ENCODE results near the gene ACAD11.
"Not testable (repeated sequence)": the region's sequence is repeated elsewhere in the genome, so short reads cannot be mapped to it uniquely, and the experiment has no call there.

Gene ACAD11

DNA sequence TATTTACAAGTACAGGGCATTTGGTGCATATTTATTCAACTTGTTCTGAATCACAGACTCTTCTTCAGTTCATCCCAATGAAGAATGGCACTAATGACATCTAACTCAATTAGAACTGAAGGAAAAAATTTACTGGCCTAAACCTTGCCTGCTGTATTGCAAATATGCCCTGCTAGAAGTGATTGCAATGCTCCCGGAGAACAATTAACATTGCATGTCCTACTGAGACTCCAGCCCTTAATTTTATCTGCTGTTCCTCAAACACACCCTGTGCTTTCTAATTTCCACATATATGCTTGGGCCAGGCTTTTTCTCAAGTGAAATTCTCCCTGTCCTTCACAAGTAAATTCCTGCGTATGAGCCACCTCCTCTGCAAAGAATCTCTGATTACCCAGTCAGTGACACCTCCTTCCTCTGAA, 54.2 kb downstream of the ACAD11 start:
- no peak for DNase-seq (ENCODE audit: low read depth in 2 of 2)

DNA sequence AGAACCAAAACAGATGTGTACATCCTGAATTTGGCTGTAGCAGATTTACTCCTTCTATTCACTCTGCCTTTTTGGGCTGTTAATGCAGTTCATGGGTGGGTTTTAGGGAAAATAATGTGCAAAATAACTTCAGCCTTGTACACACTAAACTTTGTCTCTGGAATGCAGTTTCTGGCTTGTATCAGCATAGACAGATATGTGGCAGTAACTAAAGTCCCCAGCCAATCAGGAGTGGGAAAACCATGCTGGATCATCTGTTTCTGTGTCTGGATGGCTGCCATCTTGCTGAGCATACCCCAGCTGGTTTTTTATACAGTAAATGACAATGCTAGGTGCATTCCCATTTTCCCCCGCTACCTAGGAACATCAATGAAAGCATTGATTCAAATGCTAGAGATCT, 59.0 kb downstream of the ACAD11 start:
- not testable (repeated sequence) for DNase-seq (ENCODE audit: low read depth in 2 of 2)

DNA sequence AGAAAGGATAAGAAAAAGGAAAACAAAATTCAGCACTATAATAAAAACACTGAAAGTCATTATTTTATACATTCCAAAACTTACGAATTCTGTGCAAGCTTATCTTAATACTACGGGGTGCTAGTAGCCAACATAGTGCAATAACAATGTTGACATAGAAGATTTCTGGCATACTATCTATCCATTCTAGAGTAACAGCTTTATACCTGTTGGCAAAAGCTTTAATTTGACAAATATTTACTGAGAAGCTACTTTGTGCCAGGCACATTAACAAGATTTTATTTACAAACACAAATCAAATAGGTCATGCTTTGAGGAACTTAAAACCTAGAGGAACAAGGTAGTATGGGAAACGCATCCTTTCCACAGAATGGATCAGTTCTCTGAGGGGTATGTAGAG, 61.4 kb downstream of the ACAD11 start:
- DNase-seq (ENCODE audit: low read depth in 2 of 2): no peak

DNA sequence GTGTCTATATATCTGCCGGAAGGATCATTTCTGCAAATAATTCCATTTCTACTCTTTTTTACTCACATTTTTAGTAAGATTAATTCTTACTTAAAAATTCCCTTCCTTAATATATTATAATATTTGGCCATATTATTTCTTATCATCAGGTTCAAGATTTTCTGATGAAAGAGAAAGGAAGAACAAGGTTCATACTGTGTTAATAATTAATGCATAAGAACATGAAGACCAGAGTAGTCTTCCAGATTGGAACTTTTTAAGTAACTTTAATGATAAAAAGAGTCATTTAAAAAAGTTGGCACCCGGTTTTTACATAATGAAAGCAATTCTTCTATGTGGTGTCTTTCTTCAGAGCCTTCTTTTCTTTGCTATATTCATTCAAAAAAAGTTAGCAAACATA, 61.9 kb downstream of the ACAD11 start:
- DNase-seq (ENCODE audit: low read depth in 2 of 2): no peak

DNA sequence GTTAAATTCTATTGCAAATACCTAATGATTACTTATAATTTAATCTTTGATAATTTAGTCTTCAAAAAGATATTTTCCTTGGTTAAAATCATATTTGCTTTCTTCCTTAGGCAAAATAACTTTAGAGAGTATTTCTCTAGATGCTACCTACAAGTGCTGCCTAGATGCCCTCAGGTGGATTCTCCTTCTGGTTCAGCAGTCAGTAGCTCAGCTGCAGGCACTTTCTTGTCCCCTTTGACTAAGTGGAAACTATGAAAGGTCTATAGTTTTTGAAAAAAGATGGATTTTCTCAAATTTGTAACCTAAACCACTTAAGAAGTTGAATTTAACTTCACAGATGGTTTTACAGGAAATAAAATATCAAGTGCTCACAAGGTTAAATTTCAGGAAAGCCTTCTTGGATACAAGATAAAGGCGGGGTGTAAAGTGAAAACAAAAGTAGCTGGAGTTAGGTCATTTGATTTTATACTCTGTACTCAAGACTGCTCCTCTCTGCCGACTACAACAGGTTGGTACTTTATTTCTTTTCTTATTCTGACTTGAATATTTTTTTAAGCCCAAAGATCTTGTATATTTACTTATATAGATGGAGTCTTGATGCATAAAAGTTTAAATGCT, 62.7 kb downstream of the ACAD11 start, which contains the start of gene ACKR4:
TSS of gene ACKR4 (plus strand) at position 455 of the 618 bp plus-strand sequence. CDS start 3,128 bp downstream, outside the sequence.
- no peak for DNase-seq (ENCODE audit: low read depth in 2 of 2)

DNA sequence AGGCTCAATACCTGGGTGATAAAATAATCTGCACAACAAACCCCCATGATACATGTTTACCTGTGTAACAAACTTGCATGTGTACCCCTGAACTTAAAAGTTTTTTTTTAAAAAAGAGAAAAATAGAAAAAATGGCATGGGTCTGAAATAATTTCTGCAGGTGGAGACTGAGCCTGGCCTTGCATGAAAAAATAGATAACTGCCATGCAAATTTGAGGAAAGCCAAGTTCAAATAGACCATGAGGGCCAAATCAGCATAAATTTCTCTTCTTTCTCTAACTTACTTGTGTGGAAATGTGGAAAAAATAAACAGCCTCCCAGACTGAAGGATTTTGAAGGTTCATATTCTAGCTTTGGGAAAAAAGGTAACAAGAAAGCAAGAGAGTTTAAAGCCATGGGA, 63.3 kb downstream of the ACAD11 start:
- no peak for DNase-seq (ENCODE audit: low read depth in 2 of 2)

DNA sequence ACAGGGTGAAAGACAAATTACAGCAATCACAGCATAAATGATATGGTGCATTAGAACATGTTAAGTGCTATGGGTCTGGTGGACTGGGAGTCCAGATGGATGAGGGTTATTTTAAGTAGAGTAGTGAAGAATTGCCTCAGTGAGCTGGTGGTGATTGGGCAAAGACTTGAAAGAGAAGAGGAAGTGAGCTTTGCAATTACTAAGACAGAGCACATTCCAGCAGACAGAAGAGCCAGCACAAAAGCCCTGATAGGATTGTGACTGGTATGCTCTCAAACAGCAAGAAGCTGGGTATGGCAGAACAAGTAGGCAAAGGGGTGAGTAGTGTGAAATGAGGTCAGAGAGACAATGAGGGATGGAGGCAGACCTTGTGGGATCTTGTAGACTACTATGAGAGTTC, 64.6 kb downstream of the ACAD11 start:
- DNase-seq (ENCODE audit: low read depth in 2 of 2): no peak

DNA sequence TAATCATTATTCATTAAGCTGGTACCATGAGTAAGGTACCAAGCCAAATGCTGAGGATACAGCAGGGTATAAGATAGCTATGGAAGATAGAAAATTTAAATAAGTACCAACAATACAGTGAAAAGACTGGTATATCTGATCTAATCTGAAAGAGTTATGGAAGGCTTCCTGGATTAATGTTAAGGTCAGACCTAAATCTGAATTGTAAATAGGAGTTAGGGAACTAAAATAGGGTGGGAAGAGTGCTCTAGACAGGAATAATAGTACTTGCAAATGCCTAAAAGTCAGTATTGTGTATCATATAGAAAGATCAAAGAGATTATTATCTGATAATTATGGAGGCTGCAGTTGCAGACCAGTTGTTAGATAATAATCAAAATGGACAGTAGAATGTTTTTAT, 65.1 kb downstream of the ACAD11 start:
- no peak for DNase-seq (ENCODE audit: low read depth in 2 of 2)

DNA sequence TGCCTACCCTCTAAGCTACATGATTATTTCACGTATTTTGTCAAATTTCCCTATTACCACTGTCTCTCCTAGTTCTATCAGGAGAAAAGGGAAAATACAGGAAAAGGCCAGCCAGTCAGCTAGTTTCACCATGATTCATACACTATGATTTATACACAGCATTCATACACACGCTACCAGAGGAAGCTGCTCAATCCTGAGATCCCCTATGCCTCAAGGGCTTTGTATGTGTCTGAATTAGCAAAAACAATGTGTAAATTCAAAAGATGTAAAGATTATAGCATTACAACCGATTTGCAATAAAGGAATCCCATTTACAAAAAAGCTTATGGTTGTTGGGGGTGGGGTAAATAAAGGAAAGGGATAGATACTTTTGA, 65.7 kb downstream of the ACAD11 start:
- no peak for DNase-seq (ENCODE audit: low read depth in 2 of 2)

DNA sequence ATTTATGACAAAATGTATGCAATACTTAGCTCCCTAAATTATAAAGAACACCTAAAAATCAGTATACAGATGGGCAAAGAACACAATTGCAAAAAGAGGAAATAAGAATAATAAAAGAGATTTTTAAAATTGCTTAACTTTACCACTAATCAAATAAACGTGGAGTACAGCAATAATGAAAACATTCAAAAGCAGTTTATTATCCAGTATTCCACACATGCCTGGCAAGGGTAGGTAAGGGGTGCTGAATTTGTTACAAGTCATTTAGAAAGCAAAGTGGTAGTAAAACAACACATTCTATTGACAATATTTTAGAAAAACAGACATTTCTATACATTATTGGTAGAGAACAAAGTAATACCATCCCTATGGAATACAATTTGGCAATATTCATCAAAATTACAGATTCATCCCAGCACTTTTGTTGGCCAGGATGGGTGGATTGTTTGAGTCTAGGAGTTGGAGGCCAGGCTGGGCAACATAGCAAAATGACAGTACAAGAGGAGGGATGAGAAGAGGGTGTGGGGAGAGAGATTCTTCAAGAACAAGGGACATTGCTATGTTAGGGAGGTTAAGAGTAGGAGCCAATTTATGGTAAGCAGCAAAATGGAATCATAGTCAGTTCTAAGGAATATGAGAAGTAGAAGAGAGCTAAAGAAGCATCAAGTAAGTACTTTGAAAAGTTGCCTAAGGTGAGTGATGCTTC, 66.2 kb downstream of the ACAD11 start:
- no peak for DNase-seq (ENCODE audit: low read depth in 2 of 2)

DNA sequence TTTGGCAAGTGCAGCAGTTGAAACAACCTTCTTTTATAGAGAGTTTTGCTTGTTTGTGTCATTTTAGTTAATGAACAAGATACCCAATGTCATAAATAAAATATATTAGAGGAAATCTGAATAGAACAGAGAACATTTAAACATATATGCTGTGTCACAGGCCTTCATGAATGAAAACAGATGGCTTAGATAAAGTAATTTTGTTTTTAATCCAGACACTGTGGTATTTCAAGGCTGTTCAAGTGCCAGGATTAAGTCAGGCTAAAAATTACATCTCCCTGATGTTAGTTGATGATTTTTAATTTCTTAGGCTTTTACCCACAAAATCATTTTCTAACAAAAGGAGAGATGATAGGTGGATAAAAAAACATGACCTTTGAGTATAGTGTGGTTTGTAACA, 67.4 kb downstream of the ACAD11 start:
- no peak for DNase-seq (ENCODE audit: low read depth in 2 of 2)

DNA sequence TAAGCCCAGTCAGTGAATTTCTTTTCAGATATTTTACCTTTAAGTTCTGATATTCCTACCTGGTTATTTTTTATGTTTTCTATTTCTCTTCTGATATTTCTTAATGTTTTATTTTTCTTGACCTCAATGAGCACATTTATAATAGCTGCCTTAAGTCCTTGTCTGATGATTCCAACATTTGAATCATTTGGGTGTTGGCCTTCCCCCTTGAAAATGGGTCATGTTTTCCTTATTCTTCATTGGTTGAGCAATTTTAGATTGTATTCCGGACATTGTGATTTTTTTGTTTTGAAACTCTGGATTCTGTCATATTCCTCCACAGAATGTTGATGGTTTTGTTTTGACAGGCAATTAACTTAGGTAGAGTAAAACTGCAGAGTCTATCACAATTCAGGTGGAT, 72.2 kb downstream of the ACAD11 start:
- no peak for DNase-seq (ENCODE audit: low read depth in 2 of 2)

DNA sequence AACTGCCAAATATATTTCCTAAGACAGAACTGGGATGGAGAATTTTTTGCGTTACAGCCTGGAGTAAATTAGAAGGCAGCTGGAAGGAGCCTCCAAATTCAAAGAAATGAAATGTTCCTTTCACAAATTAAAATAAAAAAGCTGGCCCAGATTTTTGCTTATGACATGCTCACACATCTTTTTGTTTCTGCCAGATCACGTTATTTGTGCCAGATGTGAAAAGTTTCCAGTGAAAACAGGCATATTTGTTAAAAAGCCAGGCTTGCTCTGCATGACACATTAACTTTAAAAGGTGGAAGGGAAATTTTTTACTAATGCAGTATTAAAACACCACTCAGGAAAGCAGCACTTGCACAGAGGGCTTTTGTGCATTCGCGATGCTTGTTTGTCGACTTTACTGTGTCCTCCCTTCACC, 85.8 kb downstream of the ACAD11 start:
- DNase-seq (ENCODE audit: low read depth in 2 of 2): no peak

DNA sequence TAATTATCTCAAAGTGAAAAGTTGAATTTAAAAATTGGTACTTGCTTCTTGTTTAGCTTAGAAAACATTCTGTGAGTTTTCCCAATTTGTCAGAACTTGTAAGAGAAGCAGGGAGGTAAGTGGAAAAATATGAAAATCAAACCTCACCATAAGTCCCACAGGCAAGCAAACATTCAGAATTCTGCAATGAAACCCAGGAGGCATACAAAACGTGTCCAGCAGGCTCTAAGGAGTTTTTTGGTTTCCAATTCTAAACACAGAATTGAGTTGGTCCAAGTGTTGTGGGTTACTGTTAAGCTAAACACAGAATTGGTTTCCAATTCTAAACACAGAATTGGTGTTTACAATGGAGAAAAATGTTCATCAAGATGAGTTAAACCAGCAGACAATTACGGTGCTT, 89.6 kb downstream of the ACAD11 start:
- DNase-seq (ENCODE audit: low read depth in 2 of 2): no peak

DNA sequence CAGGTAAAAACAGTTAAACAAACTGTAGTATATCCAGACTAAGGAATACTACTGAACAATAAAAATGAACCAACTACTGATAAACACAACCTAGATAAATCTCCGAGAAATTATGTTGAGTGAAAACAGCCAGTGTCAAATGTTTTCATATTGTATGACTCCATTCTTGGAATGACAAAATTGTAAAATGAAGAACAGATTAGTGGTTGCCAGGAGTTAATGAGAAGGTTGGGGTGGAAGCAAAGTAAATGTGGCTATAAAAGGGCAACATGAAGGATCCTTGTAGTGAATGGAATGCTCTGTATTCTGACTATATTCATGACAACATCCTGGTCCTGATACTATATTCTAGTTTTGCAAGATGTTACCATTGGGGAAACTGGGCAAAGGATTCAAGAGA, 90.0 kb downstream of the ACAD11 start:
- no peak for DNase-seq (ENCODE audit: low read depth in 2 of 2)

DNA sequence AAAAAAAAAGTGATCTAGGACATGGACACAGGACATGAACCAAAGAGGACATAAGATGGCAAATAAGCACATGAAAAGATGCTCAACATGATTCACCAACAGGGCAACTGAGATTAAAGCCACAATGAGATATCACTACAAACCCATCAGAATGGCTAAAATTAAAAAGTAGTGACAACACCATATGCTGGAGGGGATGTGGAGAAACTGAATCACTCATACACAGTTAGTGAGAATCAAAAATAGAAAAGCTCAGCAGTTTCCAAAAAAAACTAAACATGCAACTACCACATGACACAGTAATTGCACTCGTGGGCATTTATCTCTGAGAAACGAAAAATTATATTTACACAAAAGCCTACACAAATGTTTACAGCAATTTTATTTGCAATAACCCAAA, 90.5 kb downstream of the ACAD11 start:
- DNase-seq (ENCODE audit: low read depth in 2 of 2): no peak

DNA sequence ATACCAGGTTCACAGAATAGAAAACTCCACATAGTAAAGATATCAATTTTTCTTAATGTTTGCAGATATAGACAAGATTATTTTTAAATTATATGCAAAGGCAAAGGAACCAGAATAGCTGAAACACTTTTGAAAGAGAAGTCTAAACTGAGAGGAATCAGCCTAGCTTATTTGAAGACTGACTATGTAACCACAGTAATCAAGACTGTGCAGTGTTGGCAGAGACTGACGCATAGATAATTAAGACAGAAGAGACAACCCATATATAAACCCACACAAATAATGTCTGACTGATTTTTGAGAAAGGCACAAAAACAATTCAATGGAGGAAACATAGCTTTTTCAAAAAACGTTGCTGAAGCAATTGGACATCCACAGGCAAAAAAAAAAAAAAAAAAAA, 91.2 kb downstream of the ACAD11 start:
- no peak for DNase-seq (ENCODE audit: low read depth in 2 of 2)

DNA sequence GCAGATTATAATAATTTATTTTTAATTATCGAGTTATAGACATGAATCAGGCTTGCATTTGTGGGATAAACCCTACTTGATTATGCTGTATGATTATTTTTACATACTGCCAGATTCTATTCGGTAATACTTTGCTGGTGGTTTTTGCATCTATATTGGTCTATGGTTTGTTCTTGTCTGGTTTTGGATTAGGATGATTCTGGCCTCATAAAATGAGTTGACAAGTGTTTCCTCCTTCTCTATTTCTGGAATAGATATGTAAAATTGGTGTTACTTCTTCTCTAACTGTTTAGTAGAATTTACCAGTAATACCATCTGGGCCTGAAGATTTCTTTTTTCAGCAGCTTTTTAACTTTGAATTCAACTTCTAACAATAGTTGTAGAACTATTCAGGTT, 95.5 kb downstream of the ACAD11 start:
- DNase-seq (ENCODE audit: low read depth in 2 of 2): no peak

DNA sequence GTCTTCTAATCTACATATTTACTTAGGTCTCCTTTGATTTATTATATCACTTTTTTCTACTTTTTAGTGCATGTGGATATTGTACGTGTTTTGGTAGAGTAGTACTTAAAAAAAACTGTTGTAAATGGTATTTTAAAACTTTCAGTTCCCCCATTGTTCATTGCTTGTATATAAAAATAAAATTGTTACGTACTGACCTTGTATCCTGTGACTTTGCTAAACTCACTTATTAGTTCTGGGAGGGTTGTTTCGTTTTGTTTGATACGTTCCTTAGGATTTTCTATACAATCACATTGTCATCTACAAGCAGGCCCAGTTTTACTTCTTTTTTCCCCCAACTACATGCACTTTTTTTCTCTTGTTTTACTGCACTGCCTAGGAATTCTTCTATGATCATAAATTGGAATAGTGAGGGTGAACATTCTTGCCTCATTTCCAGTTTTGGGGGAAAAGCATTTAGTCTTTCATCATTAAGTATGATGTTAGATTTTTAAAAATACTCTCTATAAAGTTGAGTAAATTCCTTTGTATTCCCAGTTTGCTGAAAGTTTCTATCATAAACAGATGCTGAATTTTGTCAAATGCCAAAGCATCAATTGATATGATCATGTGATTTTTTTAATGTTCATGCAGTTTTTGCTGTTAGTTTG, 96.1 kb downstream of the ACAD11 start:
- no peak for DNase-seq (ENCODE audit: low read depth in 2 of 2)

DNA sequence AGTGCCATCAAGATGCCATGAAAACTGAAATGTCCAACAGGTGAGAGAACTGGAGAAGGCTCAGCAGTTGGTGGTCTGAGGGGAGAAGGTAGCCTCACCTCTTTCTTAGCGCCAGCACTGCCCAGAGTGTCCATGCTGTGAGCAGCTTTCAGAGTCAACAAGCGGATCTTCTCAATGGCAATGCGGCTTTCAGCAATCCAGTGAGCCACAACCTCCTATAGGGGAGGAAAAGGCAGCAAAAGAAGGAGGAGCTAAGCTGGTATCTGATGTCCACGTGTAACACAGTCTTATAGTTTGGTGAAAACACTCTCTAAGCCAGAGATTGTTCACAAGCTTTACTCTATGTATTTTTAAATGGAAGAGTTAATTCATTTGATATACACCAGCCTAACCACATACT, 98.6 kb downstream of the ACAD11 start:
- no peak for DNase-seq (ENCODE audit: low read depth in 2 of 2)

DNA sequence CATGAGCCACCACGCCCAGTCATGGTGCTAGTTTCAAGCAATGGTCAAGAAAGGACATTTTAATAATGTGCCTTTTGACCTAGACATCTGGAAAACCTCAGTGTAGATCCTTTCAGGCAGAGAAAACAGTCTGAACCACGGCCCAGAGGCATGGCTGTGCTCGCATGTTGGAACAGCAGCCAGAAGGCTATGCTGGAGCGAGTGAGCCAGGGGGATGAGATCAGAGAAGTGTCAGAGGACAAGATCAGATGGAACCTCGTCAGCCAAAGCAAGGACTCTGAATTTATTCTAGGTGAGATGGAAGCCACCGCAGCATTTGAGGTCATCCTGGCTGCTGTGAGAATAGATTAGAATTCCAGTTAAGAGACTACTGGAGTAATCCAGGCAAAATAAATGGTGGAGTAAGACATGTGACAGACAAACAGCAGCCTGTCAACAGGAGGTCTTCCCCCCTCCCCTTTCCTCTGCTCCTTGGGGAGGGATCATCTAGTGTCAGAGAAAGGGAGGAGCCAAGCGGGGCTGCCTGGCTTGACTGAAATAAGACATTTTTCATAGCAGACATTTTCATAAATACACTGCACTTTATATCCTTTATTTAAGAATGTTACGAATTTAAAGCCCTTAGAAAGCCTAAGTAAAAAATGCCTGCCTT, 103.0 kb downstream of the ACAD11 start:
- no peak for DNase-seq (ENCODE audit: low read depth in 2 of 2)

DNA sequence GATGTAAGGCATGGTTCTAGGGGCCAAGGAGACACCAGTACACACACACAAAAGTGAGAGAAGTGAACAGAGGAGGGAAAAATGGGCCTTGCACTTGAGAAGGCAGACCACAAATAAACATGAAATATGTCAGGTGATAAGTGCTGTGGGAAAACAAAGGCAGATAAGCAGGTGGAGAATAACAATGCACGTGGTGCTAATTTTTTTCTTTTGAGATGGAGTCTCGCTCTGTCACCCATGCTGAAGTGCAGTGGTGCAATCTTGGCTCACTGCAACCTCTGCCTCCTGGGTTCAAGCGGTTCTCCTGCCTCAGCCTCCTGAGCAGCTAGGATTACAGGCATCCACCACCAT, 103.6 kb downstream of the ACAD11 start:
- DNase-seq (ENCODE audit: low read depth in 2 of 2): not testable (repeated sequence)
